WERI-Rb-1 (cell line): ENCODE results near the gene GOLIM4.

ENCODE experiments used
- DNase-seq: peaks from one replicate; pipeline ENCODE4 v3.0.0-alpha.2; 2020
- H3K27ac ChIP-seq: fragments of 250-450 bp; sonication (Bioruptor Pico); 2 replicates; pipeline ENCODE4 v1.5.1; 2020; ENCODE audit warnings: mild to moderate bottlenecking, moderate library complexity
- H3K27me3 ChIP-seq: fragments of 250-450 bp; sonication (Bioruptor Pico); 2 replicates; pipeline ENCODE4 v1.5.1; 2021; ENCODE audit warnings: mild to moderate bottlenecking, low read depth, moderate library complexity; ENCODE audit not compliant: insufficient read depth, severe bottlenecking
- H3K36me3 ChIP-seq: fragments of 250-450 bp; sonication (Bioruptor Pico); 2 replicates; pipeline ENCODE4 v1.5.1; 2020; ENCODE audit warnings: mild to moderate bottlenecking, moderate library complexity
- H3K4me3 ChIP-seq: 2 replicates; pipeline ENCODE4 v1.5.1; 2011; ENCODE audit warnings: low read depth, mild to moderate bottlenecking, control low read depth, low read length
- H3K9me3 ChIP-seq: fragments of 250-450 bp; sonication (Bioruptor Pico); 2 replicates; pipeline ENCODE4 v1.5.1; 2021; ENCODE audit warnings: mild to moderate bottlenecking, moderate library complexity; ENCODE audit not compliant: severe bottlenecking
- CTCF ChIP-seq: IDR thresholded peaks from 2 replicates; pipeline ENCODE4 v1.5.1; 2011; ENCODE audit warnings: low read depth, mild to moderate bottlenecking, control low read depth, inconsistent platforms, low read length

The GOLIM4 gene

GRCh38 chr3:168037020-168037419 lies 58.7 kb downstream of the GOLIM4 start:
- Histone ChIP-seq H3K27ac (no peak overlapping the region), H3K4me3 (no peak overlapping the region), H3K27me3 (no peaks in the 10 kb centered on the region), H3K36me3 (peaks cover 47% of the 10 kb centered on the region), H3K9me3 (no peaks in the 10 kb centered on the region)
- TF ChIP-seq CTCF, result no peak
- no peak for DNase-seq

GRCh38 chr3:168036619-168037018 lies 59.1 kb downstream of the GOLIM4 start:
- no peaks in the 10 kb centered on the region for H3K9me3 ChIP-seq
- no peak overlapping the region for H3K4me3 ChIP-seq
- no peak for TF ChIP-seq CTCF
- peaks cover 47% of the 10 kb centered on the region for H3K36me3 ChIP-seq
- no peaks in the 10 kb centered on the region for H3K27me3 ChIP-seq
- no peak for DNase-seq
- no peak overlapping the region for H3K27ac ChIP-seq

- DNase-seq, result no peak
Measured at GRCh38 chr3:168034152-168034928, 61.4 kb downstream of the GOLIM4 start.

GRCh38 chr3:168030577-168030976 lies 65.1 kb downstream of the GOLIM4 start:
- DNase-seq, result no peak
- H3K9me3 ChIP-seq, result no peaks in the 10 kb centered on the region
- TF ChIP-seq CTCF, result no peak
- peaks cover 54% of the 10 kb centered on the region for H3K36me3 ChIP-seq
- no peaks in the 10 kb centered on the region for H3K27me3 ChIP-seq
- H3K27ac ChIP-seq, result no peak overlapping the region
- no peak overlapping the region for H3K4me3 ChIP-seq

More at GRCh38 chr3:168034152-168034928, 61.4 kb downstream of the GOLIM4 start:
- Histone ChIP-seq H3K9me3 (no peaks in the 10 kb centered on the region), H3K27me3 (no peaks in the 10 kb centered on the region), H3K36me3 (peaks cover 36% of the 10 kb centered on the region), H3K4me3 (no peak overlapping the region), H3K27ac (no peak overlapping the region)
- no peak for TF ChIP-seq CTCF

GRCh38 chr3:168029705-168030104 lies 66.0 kb downstream of the GOLIM4 start:
- TF ChIP-seq CTCF, result no peak
- DNase-seq, result no peak
- no peak overlapping the region for H3K4me3 ChIP-seq
- H3K27ac ChIP-seq, result no peak overlapping the region
- no peaks in the 10 kb centered on the region for H3K9me3 ChIP-seq
- no peaks in the 10 kb centered on the region for H3K27me3 ChIP-seq
- H3K36me3 ChIP-seq, result peaks cover 56% of the 10 kb centered on the region

- H3K27me3 ChIP-seq, result no peaks in the 10 kb centered on the region
- no peak for TF ChIP-seq CTCF
- no peak overlapping the region for H3K4me3 ChIP-seq
- DNase-seq, result no peak
- H3K9me3 ChIP-seq, result no peaks in the 10 kb centered on the region
- peaks cover 67% of the 10 kb centered on the region for H3K36me3 ChIP-seq
- no peak overlapping the region for H3K27ac ChIP-seq
Measured at GRCh38 chr3:168028086-168028485, 67.6 kb downstream of the GOLIM4 start.
